GM11168 (cell line): ENCODE results near the gene ZNF230.

Experiments
- in situ Hi-C: fragments of 300-500 bp; cut with MboI; formaldehyde crosslinking; loops from one replicate; pipeline ENCODE4 v1.12.0; 2022; ENCODE audit warnings: low sequenced_read_pairs; ENCODE audit not compliant: unreplicated experiment

The ZNF230 gene

GRCh38 chr19:44032001-44032610 is 29.3 kb downstream of the ZNF230 start:
- in situ Hi-C loops: no loop called here

GRCh38 chr19:44042147-44042546 is 39.4 kb downstream of the ZNF230 start:
- in situ Hi-C loops: no loop called here

- in situ Hi-C loops: no loop called here
Measured at GRCh38 chr19:44050740-44051649, 48.2 kb downstream of the ZNF230 start.

GRCh38 chr19:44051650-44052402 is 49.1 kb downstream of the ZNF230 start, which contains the start of gene ZNF223:
TSS of gene ZNF223 (plus strand) at chr19:44052036. CDS start at chr19:44055177, 3,141 bp downstream.
- in situ Hi-C loops: no loop called here

- in situ Hi-C loops: no loop called here
Measured at GRCh38 chr19:44055870-44056269, 53.1 kb downstream of the ZNF230 start.

GRCh38 chr19:44059229-44059628 is 56.5 kb downstream of the ZNF230 start:
- in situ Hi-C loops: no loop called here

- in situ Hi-C loops: no loop called here
Measured at GRCh38 chr19:44061038-44061437, 58.3 kb downstream of the ZNF230 start.
